MCF 10A (cell line): Measurements from ENCODE around the gene WDR59. TPM values are rescaled to one million over a fixed set of nuclear protein-coding genes. Genes with fewer than 3 reads are reported as not detected.

Experiments
- BruUV-seq: library from RNA; stranded (reverse); fragments of 400-500 nt; replicated peaks from 2 replicates; lab custom pipeline; 2021; lab: Mats Ljungman, UMichigan
- CTCF ChIA-PET: fragments of 300-600 bp; sonication (Branson Sonifier 250); formaldehyde crosslinking; extraction: SDS; loops from one replicate; lab custom pipeline; 2021; ENCODE audit warnings: antibody characterized with exemption, inconsistent platforms; lab: Yijun Ruan, JAX
- POLR2A ChIA-PET: fragments of 300-600, 350-650 bp; sonication (Branson Sonifier 250); formaldehyde crosslinking; extraction: SDS; loops from one replicate; lab custom pipeline; 2020; ENCODE audit warnings: antibody characterized with exemption, inconsistent platforms; lab: Yijun Ruan, JAX
- DNase-seq: peaks from one replicate; pipeline ENCODE4 v3.0.0-alpha.2; 2018; ENCODE audit not compliant: unreplicated experiment
- H3K27ac Mint-ChIP-seq: one replicate; pipeline ENCODE4 v1.8.0; 2022; ENCODE audit warnings: mild to moderate bottlenecking, low read depth, mixed read lengths; ENCODE audit not compliant: unreplicated experiment
- H3K27me3 Mint-ChIP-seq: one replicate; pipeline ENCODE4 v1.8.0; 2022; ENCODE audit warnings: mixed read lengths; ENCODE audit not compliant: insufficient read depth, unreplicated experiment
- H3K36me3 Mint-ChIP-seq: one replicate; pipeline ENCODE4 v1.8.0; 2022; ENCODE audit warnings: mild to moderate bottlenecking, moderate library complexity, mixed read lengths; ENCODE audit not compliant: insufficient read depth, unreplicated experiment
- H3K4me1 Mint-ChIP-seq: one replicate; pipeline ENCODE4 v1.8.0; 2022; ENCODE audit warnings: mixed read lengths; ENCODE audit not compliant: insufficient read depth, unreplicated experiment
- H3K4me3 Mint-ChIP-seq: one replicate; pipeline ENCODE4 v1.8.0; 2022; ENCODE audit warnings: mild to moderate bottlenecking, moderate library complexity, mixed read lengths; ENCODE audit not compliant: unreplicated experiment
- H3K9me3 Mint-ChIP-seq: one replicate; pipeline ENCODE4 v1.8.0; 2022; ENCODE audit warnings: mixed read lengths; ENCODE audit not compliant: unreplicated experiment
- intact Hi-C: fragments of 100-400 bp; cut with micrococcal nuclease; formaldehyde crosslinking; loops from 2 replicates; pipeline ENCODE4 v1.14.1; 2022
- total RNA-seq: library from RNA; stranded (reverse); gene quantifications from 2 replicates; pipeline ENCODE4 v1.2.3, GENCODE V29; 2022
- TF ChIP-seq, protein P1 (sequence below): fragments of 200-600 bp; IDR thresholded peaks from one replicate; pipeline ENCODE4 v1.8.0; 2022; ENCODE audit warnings: antibody characterized with exemption, mild to moderate bottlenecking; ENCODE audit not compliant: unreplicated experiment

Gene WDR59
- total RNA-seq, 1 experiment from 2014 or later = 56.1 TPM

DNA sequence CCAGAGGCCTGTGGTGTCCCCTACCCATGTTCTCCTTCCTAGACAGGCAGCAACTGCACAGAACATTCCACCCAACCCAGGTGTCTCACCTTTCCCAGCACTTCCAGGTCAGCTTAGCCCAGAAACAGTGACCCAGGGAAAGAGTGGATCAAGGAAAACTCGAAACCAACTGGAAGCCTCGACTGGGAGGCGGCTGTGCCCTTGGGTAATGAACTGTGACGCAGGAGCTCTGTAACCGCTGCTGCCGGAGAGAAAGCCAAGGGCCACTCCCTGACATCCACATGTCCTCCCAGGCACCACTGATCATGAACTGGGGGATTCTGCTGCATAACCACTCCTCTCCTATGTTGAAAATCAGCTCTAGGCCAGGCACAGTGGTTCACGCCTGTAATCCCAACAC, 34.4 kb downstream of the WDR59 start:
- intact Hi-C loops = no loop called here
- H3K9me3 Mint-ChIP-seq = no peaks in the 10 kb centered on the region
- TF ChIP-seq, protein P1, sequence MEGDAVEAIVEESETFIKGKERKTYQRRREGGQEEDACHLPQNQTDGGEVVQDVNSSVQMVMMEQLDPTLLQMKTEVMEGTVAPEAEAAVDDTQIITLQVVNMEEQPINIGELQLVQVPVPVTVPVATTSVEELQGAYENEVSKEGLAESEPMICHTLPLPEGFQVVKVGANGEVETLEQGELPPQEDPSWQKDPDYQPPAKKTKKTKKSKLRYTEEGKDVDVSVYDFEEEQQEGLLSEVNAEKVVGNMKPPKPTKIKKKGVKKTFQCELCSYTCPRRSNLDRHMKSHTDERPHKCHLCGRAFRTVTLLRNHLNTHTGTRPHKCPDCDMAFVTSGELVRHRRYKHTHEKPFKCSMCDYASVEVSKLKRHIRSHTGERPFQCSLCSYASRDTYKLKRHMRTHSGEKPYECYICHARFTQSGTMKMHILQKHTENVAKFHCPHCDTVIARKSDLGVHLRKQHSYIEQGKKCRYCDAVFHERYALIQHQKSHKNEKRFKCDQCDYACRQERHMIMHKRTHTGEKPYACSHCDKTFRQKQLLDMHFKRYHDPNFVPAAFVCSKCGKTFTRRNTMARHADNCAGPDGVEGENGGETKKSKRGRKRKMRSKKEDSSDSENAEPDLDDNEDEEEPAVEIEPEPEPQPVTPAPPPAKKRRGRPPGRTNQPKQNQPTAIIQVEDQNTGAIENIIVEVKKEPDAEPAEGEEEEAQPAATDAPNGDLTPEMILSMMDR = no peak
- H3K27me3 Mint-ChIP-seq = no peaks in the 10 kb centered on the region
- no peak overlapping the region for H3K4me3 Mint-ChIP-seq
- CTCF ChIA-PET = interaction anchor here (0.6 kb wide), 1 partner anchor 161 kb away, joined by 3 read pairs; no protein-coding TSS in a partner anchor
- no peak for DNase-seq
- no TSS peak for BruUV-seq
- POLR2A ChIA-PET = no interaction called here
- no peaks in the 10 kb centered on the region for H3K4me1 Mint-ChIP-seq
- peaks cover 79% of the 10 kb centered on the region for H3K36me3 Mint-ChIP-seq
- no peak overlapping the region for H3K27ac Mint-ChIP-seq

- Mint-ChIP-seq H3K4me3 (no peak overlapping the region), H3K4me1 (no peaks in the 10 kb centered on the region), H3K36me3 (peaks cover 79% of the 10 kb centered on the region), H3K9me3 (no peaks in the 10 kb centered on the region), H3K27me3 (no peaks in the 10 kb centered on the region), H3K27ac (no peak overlapping the region)
- no peak for DNase-seq
- BruUV-seq = no TSS peak
- CTCF ChIA-PET = no interaction called here
- POLR2A ChIA-PET = interaction anchor here (0.5 kb wide), 1 partner anchor 444 kb away, joined by 3 read pairs; no protein-coding TSS in a partner anchor
- TF ChIP-seq, protein P1 = no peak
- intact Hi-C loops = no loop called here
Measured at GRCh38 chr16:74949309-74949708, 35.6 kb downstream of the WDR59 start.

GRCh38 chr16:74944466-74944865, 40.5 kb downstream of the WDR59 start:
- DNase-seq = no peak
- POLR2A ChIA-PET = no interaction called here
- no peaks in the 10 kb centered on the region for H3K4me1 Mint-ChIP-seq
- CTCF ChIA-PET = interaction anchor here (0.6 to 0.7 kb wide), 3 partner anchors 11 to 82 kb away, joined by 3 to 4 read pairs (median 3); no protein-coding TSS in a partner anchor
- H3K9me3 Mint-ChIP-seq = no peaks in the 10 kb centered on the region
- TF ChIP-seq, protein P1 = no peak
- no TSS peak for BruUV-seq
- H3K36me3 Mint-ChIP-seq = peaks cover 80% of the 10 kb centered on the region
- H3K4me3 Mint-ChIP-seq = no peak overlapping the region
- H3K27me3 Mint-ChIP-seq = no peaks in the 10 kb centered on the region
- intact Hi-C loops = no loop called here
- no peak overlapping the region for H3K27ac Mint-ChIP-seq

DNA sequence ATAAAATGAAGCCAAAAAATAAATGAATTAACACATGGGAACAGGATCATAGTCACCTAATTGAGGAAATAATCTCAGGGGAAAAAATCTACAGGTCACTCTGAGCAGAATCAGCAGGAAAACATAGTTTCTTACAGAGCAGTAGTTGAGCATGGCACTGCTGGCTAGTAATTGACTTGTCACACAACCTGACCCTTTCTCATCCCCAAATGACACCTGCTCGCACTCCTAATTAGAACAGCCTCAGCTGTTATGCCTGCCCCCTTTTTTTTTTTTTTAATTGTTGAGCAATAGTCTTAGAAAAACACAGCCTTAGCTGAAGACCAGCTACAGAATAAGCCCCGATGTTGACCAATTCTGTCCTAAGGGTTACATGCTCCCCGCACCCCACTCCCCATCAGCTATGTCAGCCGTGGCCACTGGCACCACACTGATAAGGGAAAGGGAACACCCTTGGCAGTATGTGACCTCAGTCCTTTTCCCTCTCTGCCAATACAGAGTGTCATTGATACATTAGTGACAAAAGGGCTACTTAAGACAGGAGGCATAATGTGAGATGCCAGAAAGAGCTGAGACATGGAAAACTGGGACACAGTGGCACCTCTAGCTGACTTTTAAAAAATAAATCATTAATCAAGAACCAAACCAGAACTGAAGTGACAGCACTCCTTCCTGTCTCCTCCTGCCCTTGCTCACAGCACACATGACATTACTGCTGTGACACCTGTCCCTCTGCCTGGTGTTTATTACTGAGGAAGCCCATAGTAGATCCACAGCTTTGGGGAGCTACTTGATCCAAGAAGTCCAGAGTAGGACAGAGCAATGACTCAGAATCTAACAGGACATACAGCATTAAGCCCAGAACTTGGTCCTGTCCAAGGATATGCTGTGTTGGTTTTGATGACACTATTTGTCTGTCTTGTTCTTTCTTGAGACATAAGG, 41.7 kb downstream of the WDR59 start:
- no peak overlapping the region for H3K27ac Mint-ChIP-seq
- no peak for DNase-seq
- peaks cover 68% of the 10 kb centered on the region for H3K36me3 Mint-ChIP-seq
- POLR2A ChIA-PET = interaction anchor here (0.6 kb wide), 1 partner anchor 130 kb away, joined by 3 read pairs; no protein-coding TSS in a partner anchor
- TF ChIP-seq, protein P1 = no peak
- H3K27me3 Mint-ChIP-seq = no peaks in the 10 kb centered on the region
- no TSS peak for BruUV-seq
- H3K4me3 Mint-ChIP-seq = no peak overlapping the region
- intact Hi-C loops = no loop called here
- no peaks in the 10 kb centered on the region for H3K4me1 Mint-ChIP-seq
- CTCF ChIA-PET = interaction anchor here (0.6 to 0.8 kb wide), 2 partner anchors 12 to 80 kb away, joined by 3 to 4 read pairs; no protein-coding TSS in a partner anchor
- H3K9me3 Mint-ChIP-seq = no peaks in the 10 kb centered on the region
